ENCODE measurements around the gene MIPOL1. TPM values are rescaled to one million over a fixed set of nuclear protein-coding genes. Genes with fewer than 3 reads are reported as not detected.

The MIPOL1 gene
- total and polyA plus RNA-seq, 10 donors: 0.50 to 15.5 (median 7.3) TPM

DNA sequence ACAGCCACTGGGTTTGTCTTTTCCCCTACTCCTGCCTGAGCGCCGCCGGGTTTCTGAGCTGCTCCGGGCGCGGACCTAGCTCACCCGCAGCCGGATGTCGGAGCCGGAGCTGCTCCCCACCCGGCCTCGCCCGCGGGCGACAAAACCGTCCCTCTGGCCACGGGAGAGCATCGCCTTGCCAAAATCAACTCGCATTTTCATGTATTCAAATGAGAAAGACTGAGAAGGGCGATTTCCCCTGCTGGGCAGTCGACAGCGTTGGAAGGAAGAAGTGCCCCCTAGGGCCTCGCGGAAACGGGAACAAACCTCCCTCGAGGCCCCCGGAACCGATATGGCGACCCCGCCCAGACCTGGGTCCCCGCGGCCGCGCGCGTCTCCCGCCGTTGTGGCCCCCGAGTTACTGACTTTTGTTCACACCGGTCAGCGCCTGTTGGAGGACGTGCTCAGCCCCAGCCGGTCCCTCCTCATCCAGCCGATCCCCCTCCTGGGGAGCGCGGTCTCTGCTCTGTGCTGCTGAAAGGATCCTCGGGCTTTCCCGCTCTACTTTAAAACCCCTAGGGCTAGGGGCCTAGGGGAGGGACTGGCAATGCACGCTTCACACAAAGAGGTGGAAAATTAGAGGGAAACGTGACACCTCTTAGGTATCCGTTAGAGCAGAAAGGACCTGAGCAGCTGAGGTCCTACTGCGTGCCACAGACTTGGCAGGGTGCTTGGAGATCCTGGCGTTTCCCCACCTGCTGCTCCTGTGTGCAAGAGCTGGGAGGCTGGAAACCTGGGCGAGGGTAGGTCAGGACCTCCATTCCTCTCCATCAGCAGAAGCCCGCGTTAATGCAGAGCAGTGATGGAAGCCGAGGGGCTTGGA, 402.0 kb downstream of the MIPOL1 start:
- H3K36me3 ChIP-seq: no peaks in the 10 kb centered on the region

DNA sequence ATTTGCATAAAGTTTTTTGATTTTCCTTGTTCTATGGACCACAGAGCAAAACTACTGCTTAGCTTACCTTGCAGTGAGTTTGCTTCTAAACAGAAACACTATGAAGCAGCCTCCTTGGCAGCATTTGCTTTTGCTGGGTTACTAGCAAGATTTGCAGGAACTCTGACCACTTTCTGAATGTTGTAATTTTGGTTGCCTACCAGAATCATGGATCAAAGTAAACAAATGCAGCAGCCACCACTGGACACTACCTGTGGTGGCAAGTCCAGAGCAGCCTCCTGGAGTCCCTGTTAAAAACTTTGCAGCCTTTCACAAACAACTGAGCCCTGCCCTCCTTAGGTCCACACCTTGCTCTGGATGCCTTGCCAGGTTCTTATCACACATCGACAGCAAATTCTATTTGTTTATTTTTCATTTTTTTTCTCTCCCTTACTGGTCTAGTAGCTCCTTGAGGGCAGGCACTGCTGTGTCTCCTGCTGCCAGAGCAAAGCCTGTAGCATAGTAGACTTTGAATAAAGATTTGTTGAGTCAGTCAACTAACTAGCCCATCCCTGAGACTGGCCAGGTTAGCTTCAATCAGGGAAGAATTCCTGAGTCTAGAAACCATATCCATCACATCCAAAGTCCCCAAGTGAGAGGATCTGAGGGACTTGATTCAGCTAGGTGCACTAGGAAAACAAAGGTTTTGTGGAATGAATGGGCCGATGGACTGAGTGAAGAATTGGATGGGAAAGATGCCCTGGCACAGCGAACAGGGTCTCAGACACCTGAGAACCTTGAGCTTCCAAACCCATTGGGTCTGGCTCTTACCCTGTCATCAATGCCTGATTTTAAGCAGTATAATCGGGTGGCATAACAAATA, 403.4 kb downstream of the MIPOL1 start:
- intact Hi-C loops (cut with DNase I; ENCODE audit: low total_unique reads): no loop called here
- Histone ChIP-seq H3K4me3 (no peak overlapping the region), H3K27ac (no peak overlapping the region), H3K9me3 (peaks cover 0 to 14% (median 0%) of the 10 kb centered on the region in 8 donors), H3K27me3 (replicated peaks in 1 of 7) (peaks cover 5 to 100% (median 83%) of the 10 kb centered on the region in 7 donors), H3K4me1 (peaks cover 0 to 30% (median 13%) of the 10 kb centered on the region in 6 donors), H3K36me3 (no peaks in the 10 kb centered on the region)
- 30 to 43% (median 41%) methylated on average over 4 of the region's 4 CpGs for WGBS, 5 donors
- no peak for TF ChIP-seq POLR2A (IDR thresholded peaks at IDR 0.05)
- TF ChIP-seq, protein P1, sequence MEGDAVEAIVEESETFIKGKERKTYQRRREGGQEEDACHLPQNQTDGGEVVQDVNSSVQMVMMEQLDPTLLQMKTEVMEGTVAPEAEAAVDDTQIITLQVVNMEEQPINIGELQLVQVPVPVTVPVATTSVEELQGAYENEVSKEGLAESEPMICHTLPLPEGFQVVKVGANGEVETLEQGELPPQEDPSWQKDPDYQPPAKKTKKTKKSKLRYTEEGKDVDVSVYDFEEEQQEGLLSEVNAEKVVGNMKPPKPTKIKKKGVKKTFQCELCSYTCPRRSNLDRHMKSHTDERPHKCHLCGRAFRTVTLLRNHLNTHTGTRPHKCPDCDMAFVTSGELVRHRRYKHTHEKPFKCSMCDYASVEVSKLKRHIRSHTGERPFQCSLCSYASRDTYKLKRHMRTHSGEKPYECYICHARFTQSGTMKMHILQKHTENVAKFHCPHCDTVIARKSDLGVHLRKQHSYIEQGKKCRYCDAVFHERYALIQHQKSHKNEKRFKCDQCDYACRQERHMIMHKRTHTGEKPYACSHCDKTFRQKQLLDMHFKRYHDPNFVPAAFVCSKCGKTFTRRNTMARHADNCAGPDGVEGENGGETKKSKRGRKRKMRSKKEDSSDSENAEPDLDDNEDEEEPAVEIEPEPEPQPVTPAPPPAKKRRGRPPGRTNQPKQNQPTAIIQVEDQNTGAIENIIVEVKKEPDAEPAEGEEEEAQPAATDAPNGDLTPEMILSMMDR (IDR thresholded peaks at IDR 0.05 in 8 of 11, conservative IDR thresholded peaks at IDR 0.05 in 3 of 11): no peak
- TF ChIP-seq POLR2AphosphoS5 (IDR thresholded peaks at IDR 0.05): no peak
- no peak for DNase-seq

More for the DNA sequence above, 402.0 kb downstream of the MIPOL1 start:
- TF ChIP-seq POLR2A (IDR thresholded peaks at IDR 0.05): no peak
- TF ChIP-seq, protein P1 (IDR thresholded peaks at IDR 0.05 in 8 of 11, conservative IDR thresholded peaks at IDR 0.05 in 3 of 11): no peak
- no peak for TF ChIP-seq POLR2AphosphoS5 (IDR thresholded peaks at IDR 0.05)
- peaks cover 8 to 41% (median 22%) of the 10 kb centered on the region in 6 donors for H3K4me1 ChIP-seq
- peaks cover 5 to 100% (median 94%) of the 10 kb centered on the region in 7 donors for H3K27me3 ChIP-seq (replicated peaks in 1 of 7)
- H3K9me3 ChIP-seq: peaks cover 0 to 14% (median 0%) of the 10 kb centered on the region in 8 donors
- H3K27ac ChIP-seq: no peak overlapping the region
- intact Hi-C loops (cut with DNase I; ENCODE audit: low total_unique reads): no loop called here
- 2 to 5% (median 4%) methylated on average over 32 to 57 of the region's 57 CpGs for WGBS, 5 donors
- H3K4me3 ChIP-seq: peak overlapping the region in 2 of 8 donors; percentile 3 to 49
- DNase-seq: no peak

DNA sequence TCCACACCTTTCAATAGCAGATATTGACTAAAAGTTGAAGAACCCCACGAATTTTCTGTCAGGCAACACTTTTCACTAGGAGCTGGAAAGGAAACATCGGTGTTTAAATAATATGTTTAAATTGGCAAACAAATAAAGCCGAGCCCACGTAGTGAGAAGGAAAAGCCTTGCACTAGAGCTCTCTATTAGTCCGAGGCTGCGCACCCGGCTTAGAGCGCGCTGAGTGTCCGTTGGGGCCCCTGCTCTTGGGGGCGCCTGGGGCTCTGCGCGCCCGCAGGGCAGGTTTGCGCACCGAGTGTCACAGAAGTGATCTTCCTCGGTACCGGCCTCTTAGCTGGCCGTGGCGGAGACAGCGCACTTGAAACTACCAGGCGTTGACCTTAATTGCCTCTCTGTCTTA, 404.1 kb downstream of the MIPOL1 start:
- intact Hi-C loops (cut with DNase I; ENCODE audit: low total_unique reads): no loop called here
- Histone ChIP-seq H3K27me3 (replicated peaks in 1 of 7) (peaks cover 5 to 99% (median 75%) of the 10 kb centered on the region in 7 donors), H3K4me3 (no peak overlapping the region), H3K9me3 (peaks cover 0 to 14% (median 0%) of the 10 kb centered on the region in 8 donors), H3K4me1 (peaks cover 0 to 26% (median 10%) of the 10 kb centered on the region in 6 donors), H3K36me3 (no peaks in the 10 kb centered on the region), H3K27ac (no peak overlapping the region)
- TF ChIP-seq, protein P1 (IDR thresholded peaks at IDR 0.05 in 8 of 11, conservative IDR thresholded peaks at IDR 0.05 in 3 of 11): no peak
- no peak for TF ChIP-seq POLR2AphosphoS5 (IDR thresholded peaks at IDR 0.05)
- no peak for TF ChIP-seq POLR2A (IDR thresholded peaks at IDR 0.05)
- WGBS, 5 donors: 14 to 23% (median 15%) methylated on average over 22 of the region's 22 CpGs
- no peak for DNase-seq

Small RNA genes lying within 50 kb of the gene (small RNA-seq; reads per million reads assigned to genes)
- gene RNU6-273P: 0 reads per million in 4 donors
- gene RNU6-886P: 0 reads per million in 4 donors

Other genes starting within 250 kb of the MIPOL1 start
- 1 to 10 TPM in 1 of 7 donors, under 1 TPM in 4, not detected in 2; 0.16 to 1.1 (median 0.33) TPM for gene SLC25A21, start 25.3 kb upstream of the MIPOL1 start, total RNA-seq
- gene SLC25A21, start 25.3 kb upstream of the MIPOL1 start, polyA plus RNA-seq: under 1 TPM; 0.06 to 0.15 (median 0.07) TPM